HG02884 (cell line): ENCODE data around the gene ATF7.

ENCODE experiments used
- ATAC-seq: cut with Tn5 transposase; IDR thresholded peaks from one replicate; pipeline ENCODE4 v1.9.1; 2021; ENCODE audit warnings: mild to moderate bottlenecking, moderate library complexity; ENCODE audit not compliant: unreplicated experiment

The ATF7 gene

DNA sequence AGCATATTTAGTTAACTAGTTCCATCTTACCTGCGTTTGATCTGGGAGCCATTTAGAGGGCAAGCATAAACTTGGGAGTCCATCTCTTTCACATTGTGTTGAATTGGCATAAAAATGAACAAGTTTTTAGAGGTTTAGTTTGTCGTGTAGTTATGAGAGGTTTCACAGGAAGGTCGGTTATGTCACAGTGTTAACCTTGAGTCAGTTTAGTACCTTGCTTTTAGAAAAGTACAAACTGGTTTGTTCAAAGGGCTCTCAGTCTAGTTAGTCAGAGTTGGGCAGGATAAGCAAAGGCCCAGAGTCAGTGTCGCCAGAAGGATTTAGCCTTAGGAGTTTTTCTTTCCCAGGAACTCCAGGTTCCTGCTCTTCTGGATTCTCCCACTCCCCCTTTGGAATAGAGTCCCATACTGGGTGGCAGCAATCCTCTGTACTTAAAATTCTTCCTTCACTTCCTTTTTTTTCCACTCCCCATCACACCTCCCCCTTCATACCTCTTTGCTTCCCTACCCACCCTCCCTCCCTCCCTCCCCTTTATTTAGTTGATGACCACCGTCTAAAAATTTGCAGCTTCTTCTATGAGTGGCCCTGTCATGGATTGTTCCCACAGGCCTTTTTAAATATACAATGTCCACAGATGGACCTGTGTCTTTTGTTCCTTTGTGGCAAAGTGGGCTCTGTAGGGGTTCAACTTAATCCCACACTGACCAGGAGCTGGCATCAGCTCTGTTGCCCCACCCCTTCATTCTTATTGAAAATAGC, 162.2 kb downstream of the ATF7 start:
- no peak for ATAC-seq

DNA sequence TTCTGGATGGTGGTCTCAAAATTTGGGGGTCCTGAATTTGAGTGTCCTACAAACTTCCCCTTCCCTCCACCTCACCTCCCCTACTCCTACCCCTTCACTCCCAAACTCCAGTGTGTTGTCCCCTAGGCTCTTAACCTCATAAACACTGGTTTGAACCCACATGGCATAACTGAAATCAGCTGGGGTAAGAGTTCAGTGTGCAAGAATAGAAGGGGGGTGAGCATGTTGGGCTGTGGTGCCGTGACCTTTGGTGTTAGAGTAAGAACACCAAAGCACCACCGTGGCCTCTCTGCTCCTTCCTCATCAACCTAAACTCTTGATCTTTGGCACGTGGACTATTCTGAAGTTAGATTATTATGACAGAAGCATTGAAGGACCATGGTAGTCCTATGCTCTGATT, 163.2 kb downstream of the ATF7 start:
- no peak for ATAC-seq

DNA sequence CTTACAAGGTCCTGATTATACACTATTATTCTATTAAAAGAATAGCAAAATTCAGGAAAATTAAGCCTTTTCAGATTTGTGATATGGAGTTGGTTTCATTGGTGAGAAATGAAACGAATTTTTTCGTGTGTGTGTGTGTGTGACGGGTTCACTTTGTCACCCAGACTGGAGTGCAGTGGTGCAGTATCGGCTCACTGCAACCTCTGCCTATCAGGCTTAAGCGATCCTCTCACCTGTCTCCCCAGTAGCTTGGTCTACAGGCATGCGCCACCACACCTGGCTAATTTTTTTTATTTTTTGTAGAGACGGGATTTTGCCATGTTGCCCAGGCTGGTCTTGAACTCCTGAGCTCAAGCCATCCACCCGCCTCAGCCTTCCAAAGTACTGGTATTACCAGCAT, 164.6 kb downstream of the ATF7 start:
- ATAC-seq: no peak

DNA sequence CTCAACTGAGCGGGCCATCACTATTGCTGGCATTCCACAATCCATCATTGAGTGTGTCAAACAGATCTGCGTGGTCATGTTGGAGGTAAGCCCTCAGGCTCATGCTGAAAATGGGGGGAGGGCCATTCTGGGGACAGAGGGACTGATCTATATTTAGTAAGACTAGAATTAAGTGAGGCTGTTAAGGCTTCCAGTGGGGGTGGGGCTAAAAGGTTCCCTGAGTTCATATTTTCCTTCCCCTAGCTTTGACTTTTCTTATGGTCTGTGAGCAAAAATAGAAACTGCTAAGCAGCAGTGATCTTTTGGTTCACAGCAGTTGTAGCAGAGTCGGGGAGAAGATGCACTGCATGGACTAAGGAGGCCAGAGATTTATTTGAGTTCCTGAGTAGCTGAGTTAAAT, 165.1 kb downstream of the ATF7 start:
- ATAC-seq: no peak

DNA sequence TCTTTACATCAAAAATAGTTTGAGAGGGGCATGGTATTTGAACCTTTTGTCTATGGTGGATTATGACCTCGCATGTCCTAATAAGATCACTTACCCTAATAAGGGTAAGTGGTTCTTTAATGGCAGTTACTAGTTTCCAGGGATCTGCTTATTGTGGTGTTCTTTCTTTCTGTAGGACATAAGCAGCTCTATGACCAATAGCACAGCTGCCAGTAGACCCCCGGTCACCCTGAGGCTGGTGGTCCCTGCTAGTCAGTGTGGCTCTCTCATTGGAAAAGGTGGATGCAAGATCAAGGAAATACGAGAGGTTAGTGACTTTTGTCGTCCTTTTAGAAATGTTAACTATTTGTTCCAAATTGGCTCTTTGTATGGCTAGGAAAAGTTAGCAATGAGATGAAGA, 167.1 kb downstream of the ATF7 start:
- ATAC-seq: no peak
